PC-3 (cell line): ENCODE measurements around the gene PCGF1.

Experiments used
- EZH2 ChIP-seq: fragments of 300-600 bp; sonication (generic); IDR thresholded peaks from one replicate; pipeline ENCODE4 v1.6.1; 2017; ENCODE audit warnings: antibody characterized with exemption, mild to moderate bottlenecking, low read length; ENCODE audit not compliant: unreplicated experiment
- EZH2phosphoT487 ChIP-seq: fragments of 300-600 bp; sonication (generic); IDR thresholded peaks from 2 replicates; pipeline ENCODE4 v1.6.1; 2018; ENCODE audit warnings: mild to moderate bottlenecking, antibody characterized with exemption, low read length, borderline replicate concordance
- TF ChIP-seq, protein P1 (sequence below): fragments of 300-600 bp; sonication (generic); conservative IDR thresholded peaks from 2 replicates; pipeline ENCODE4 v1.5.1; 2017; ENCODE audit warnings: antibody characterized with exemption, low read depth, mild to moderate bottlenecking, low read length

- TF ChIP-seq EZH2 (no peak), EZH2phosphoT487 (no peak)
- TF ChIP-seq, protein P1, sequence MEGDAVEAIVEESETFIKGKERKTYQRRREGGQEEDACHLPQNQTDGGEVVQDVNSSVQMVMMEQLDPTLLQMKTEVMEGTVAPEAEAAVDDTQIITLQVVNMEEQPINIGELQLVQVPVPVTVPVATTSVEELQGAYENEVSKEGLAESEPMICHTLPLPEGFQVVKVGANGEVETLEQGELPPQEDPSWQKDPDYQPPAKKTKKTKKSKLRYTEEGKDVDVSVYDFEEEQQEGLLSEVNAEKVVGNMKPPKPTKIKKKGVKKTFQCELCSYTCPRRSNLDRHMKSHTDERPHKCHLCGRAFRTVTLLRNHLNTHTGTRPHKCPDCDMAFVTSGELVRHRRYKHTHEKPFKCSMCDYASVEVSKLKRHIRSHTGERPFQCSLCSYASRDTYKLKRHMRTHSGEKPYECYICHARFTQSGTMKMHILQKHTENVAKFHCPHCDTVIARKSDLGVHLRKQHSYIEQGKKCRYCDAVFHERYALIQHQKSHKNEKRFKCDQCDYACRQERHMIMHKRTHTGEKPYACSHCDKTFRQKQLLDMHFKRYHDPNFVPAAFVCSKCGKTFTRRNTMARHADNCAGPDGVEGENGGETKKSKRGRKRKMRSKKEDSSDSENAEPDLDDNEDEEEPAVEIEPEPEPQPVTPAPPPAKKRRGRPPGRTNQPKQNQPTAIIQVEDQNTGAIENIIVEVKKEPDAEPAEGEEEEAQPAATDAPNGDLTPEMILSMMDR, result no peak
Observed at GRCh38 chr2:74464406-74464805, 43.1 kb downstream of the PCGF1 start.
